ENCODE data around the gene PPP1R9A. TPM values are rescaled to one million over a fixed set of nuclear protein-coding genes. Genes with fewer than 3 reads are reported as not detected.
A peak's percentile ranks its signal among the peaks of the same experiment; 100 is the strongest.
"Not testable (repeated sequence)": the region's sequence is repeated elsewhere in the genome, so short reads cannot be mapped to it uniquely, and the experiment has no call there.

PPP1R9A gene
- total and polyA plus RNA-seq, 2 donors from 2014 or later = 2.6 to 25.7 TPM

GRCh38 chr7:95004618-95005247, 97.3 kb downstream of the PPP1R9A start:
- H3K27me3 ChIP-seq (ENCODE audit: control insufficient read depth, insufficient read depth, low read length) = no peaks in the 10 kb centered on the region
- no peak for TF ChIP-seq CTCF (IDR thresholded peaks at IDR 0.05; ENCODE audit: borderline replicate concordance, extremely low read depth, insufficient read depth)
- no peak overlapping the region for H3K9ac ChIP-seq (ENCODE audit: low read length in 3 of 3)
- H3K36me3 ChIP-seq (ENCODE audit: control insufficient read depth in 2 of 3, insufficient read depth in 3 of 3, low read length in 3 of 3) = no peaks in the 10 kb centered on the region
- DNase-seq = no peak
- no peak for FAIRE-seq
- H3K27ac ChIP-seq (ENCODE audit: low read depth in 2 of 2, low read length in 2 of 2) = no peak overlapping the region
- intact Hi-C loops (cut with DNase I) = no loop called here
- H3K4me3 ChIP-seq (ENCODE audit: low read length in 3 of 3) = no peak overlapping the region
- H3K4me1 ChIP-seq (ENCODE audit: control insufficient read depth in 2 of 3, insufficient read depth in 2 of 3, low read depth in 1 of 3, low read length in 3 of 3) = no peaks in the 10 kb centered on the region
- H3K9me3 ChIP-seq (ENCODE audit: control insufficient read depth in 2 of 3, insufficient read depth in 1 of 3, low read length in 3 of 3) = no peaks in the 10 kb centered on the region

- FAIRE-seq (no peak), DNase-seq (no peak)
- Histone ChIP-seq H3K27ac (ENCODE audit: low read depth in 2 of 2, low read length in 2 of 2) (no peak overlapping the region), H3K36me3 (ENCODE audit: control insufficient read depth in 2 of 3, insufficient read depth in 3 of 3, low read length in 3 of 3) (no peaks in the 10 kb centered on the region), H3K9me3 (ENCODE audit: control insufficient read depth in 2 of 3, insufficient read depth in 1 of 3, low read length in 3 of 3) (no peaks in the 10 kb centered on the region), H3K4me3 (ENCODE audit: low read length in 3 of 3) (no peak overlapping the region), H3K27me3 (ENCODE audit: control insufficient read depth, insufficient read depth, low read length) (no peaks in the 10 kb centered on the region), H3K9ac (ENCODE audit: low read length in 3 of 3) (no peak overlapping the region), H3K4me1 (ENCODE audit: control insufficient read depth in 2 of 3, insufficient read depth in 2 of 3, low read depth in 1 of 3, low read length in 3 of 3) (no peaks in the 10 kb centered on the region)
- TF ChIP-seq CTCF (IDR thresholded peaks at IDR 0.05; ENCODE audit: borderline replicate concordance, extremely low read depth, insufficient read depth) = no peak
- intact Hi-C loops (cut with DNase I) = no loop called here
Measured at GRCh38 chr7:95006010-95006409, 98.6 kb downstream of the PPP1R9A start.

GRCh38 chr7:95008773-95009172, 101.4 kb downstream of the PPP1R9A start:
- H3K4me1 ChIP-seq (ENCODE audit: control insufficient read depth in 2 of 3, insufficient read depth in 2 of 3, low read depth in 1 of 3, low read length in 3 of 3); H3K9ac ChIP-seq (ENCODE audit: low read length in 3 of 3); FAIRE-seq; DNase-seq; H3K9me3 ChIP-seq (ENCODE audit: control insufficient read depth in 2 of 3, insufficient read depth in 1 of 3, low read length in 3 of 3); intact Hi-C loops (cut with DNase I); H3K27me3 ChIP-seq (ENCODE audit: control insufficient read depth, insufficient read depth, low read length); H3K36me3 ChIP-seq (ENCODE audit: control insufficient read depth in 2 of 3, insufficient read depth in 3 of 3, low read length in 3 of 3); H3K27ac ChIP-seq (ENCODE audit: low read depth in 2 of 2, low read length in 2 of 2); H3K4me3 ChIP-seq (ENCODE audit: low read length in 3 of 3): not testable (repeated sequence)

GRCh38 chr7:95011146-95011928, 103.9 kb downstream of the PPP1R9A start:
- Histone ChIP-seq H3K9me3 (ENCODE audit: control insufficient read depth in 2 of 3, insufficient read depth in 1 of 3, low read length in 3 of 3) (no peaks in the 10 kb centered on the region), H3K36me3 (ENCODE audit: control insufficient read depth in 2 of 3, insufficient read depth in 3 of 3, low read length in 3 of 3) (no peaks in the 10 kb centered on the region), H3K27ac (ENCODE audit: low read depth in 2 of 2, low read length in 2 of 2) (no peak overlapping the region), H3K9ac (ENCODE audit: low read length in 3 of 3) (no peak overlapping the region), H3K4me1 (ENCODE audit: control insufficient read depth in 2 of 3, insufficient read depth in 2 of 3, low read depth in 1 of 3, low read length in 3 of 3) (no peaks in the 10 kb centered on the region), H3K27me3 (ENCODE audit: control insufficient read depth, insufficient read depth, low read length) (no peaks in the 10 kb centered on the region), H3K4me3 (ENCODE audit: low read length in 3 of 3) (no peak overlapping the region)
- FAIRE-seq (peak; percentile 84), DNase-seq (no peak)
- TF ChIP-seq CTCF (IDR thresholded peaks at IDR 0.05; ENCODE audit: borderline replicate concordance, extremely low read depth, insufficient read depth) = no peak
- intact Hi-C loops (cut with DNase I) = no loop called here
